Measurements from ENCODE around the gene KLHL42.

DNA sequence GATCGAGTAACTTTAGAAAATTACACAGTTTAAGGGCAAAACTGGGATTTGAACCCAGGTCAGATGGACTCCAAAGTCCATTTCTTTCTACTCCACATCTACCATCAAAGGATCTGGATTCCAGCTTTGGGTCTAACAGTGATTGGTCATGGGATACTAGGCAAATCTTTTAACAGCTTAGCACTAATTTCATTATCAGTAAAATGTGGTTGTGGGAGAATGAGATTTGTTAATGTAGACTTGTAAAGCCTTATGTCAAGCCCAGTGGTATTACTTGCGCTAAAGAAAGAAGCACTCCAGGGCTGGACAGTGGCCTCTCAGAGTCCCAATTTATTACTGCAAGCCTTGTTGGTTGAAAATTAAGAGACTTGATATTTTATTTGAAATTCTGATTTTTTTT lies 65.2 kb downstream of the KLHL42 start:
- TF ChIP-seq, protein P1, sequence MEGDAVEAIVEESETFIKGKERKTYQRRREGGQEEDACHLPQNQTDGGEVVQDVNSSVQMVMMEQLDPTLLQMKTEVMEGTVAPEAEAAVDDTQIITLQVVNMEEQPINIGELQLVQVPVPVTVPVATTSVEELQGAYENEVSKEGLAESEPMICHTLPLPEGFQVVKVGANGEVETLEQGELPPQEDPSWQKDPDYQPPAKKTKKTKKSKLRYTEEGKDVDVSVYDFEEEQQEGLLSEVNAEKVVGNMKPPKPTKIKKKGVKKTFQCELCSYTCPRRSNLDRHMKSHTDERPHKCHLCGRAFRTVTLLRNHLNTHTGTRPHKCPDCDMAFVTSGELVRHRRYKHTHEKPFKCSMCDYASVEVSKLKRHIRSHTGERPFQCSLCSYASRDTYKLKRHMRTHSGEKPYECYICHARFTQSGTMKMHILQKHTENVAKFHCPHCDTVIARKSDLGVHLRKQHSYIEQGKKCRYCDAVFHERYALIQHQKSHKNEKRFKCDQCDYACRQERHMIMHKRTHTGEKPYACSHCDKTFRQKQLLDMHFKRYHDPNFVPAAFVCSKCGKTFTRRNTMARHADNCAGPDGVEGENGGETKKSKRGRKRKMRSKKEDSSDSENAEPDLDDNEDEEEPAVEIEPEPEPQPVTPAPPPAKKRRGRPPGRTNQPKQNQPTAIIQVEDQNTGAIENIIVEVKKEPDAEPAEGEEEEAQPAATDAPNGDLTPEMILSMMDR (conservative IDR thresholded peaks at IDR 0.05; ENCODE audit: low read length), result no peak
- no peak for TF ChIP-seq EZH2phosphoT487 (IDR thresholded peaks at IDR 0.05; ENCODE audit: borderline replicate concordance, low read depth, low read length)
